NCI-H2196 treated with DMSO at 0.1 percent for 48 hours (cell line): ENCODE measurements around the gene WDR64.

ENCODE experiments used
- DNase-seq: peaks from one replicate; lab custom pipeline; 2025; ENCODE audit not compliant: unreplicated experiment; lab: John Stamatoyannopoulos, UW

WDR64 gene

GRCh38 chr1:241652012-241652411 lies at the start of gene WDR64:
WDR64 (plus strand) TSS chr1:241652281; CDS start chr1:241652485, 204 bp downstream.
- no peak for DNase-seq

DNA sequence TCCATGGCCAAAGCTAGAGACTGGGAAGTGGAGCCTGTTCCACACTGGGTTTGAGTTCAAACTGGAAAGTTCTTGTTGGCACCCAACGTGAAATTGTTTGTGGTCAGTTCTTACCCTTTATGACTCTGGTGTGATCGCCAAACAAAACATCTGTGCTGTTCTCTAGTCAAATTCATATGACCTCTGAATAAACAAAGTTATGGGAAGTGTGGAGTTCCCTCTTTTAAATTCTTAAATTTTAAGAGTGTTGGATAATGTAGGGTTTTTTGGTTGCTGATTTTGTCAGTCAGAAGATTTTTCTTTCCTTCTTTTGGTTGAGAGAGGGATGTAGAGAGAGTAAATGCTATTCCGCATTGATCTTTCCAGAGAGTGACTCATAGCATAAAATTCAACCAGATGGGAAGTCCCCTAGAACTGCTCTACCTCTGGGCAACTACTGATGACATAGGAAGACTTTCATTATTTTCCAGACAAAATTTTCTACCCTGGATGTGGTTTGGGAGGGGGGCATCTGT lies 48.3 kb upstream of the WDR64 start:
- DNase-seq = no peak

DNA sequence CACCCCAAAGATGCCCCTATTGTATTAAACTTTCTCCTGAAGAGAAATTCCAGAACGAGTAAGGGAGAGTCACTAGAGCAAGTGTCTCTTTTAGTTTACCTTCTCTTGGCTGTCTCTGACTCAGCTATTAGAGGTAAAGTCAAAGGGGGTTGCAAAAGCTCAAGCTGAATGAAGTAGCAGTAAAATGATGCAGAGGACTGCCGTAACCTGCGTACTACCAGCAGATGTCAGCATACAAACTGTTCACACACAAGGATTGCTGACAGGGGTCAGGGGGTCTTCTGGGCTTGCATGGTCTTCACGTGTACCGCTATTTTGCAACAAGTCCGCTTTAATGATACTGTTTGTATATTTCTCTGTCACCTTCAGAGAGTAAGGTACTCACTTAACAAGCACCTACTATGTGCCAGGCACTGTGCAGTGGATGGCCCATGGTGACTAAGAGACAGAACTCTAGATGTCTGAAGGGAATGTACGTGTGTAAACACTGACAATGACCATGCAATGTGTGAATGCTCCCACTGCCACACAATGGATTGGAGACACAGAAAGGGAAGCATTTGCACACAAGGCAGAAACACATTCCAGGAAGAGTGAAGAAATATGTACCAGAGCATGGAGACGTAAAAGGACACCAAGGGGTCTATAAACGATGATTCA lies 46.8 kb upstream of the WDR64 start:
- DNase-seq = no peak

GRCh38 chr1:241606544-241606943 lies 45.5 kb upstream of the WDR64 start:
- no peak for DNase-seq

- DNase-seq = no peak
Observed at GRCh38 chr1:241607497-241607896, 44.6 kb upstream of the WDR64 start.

DNA sequence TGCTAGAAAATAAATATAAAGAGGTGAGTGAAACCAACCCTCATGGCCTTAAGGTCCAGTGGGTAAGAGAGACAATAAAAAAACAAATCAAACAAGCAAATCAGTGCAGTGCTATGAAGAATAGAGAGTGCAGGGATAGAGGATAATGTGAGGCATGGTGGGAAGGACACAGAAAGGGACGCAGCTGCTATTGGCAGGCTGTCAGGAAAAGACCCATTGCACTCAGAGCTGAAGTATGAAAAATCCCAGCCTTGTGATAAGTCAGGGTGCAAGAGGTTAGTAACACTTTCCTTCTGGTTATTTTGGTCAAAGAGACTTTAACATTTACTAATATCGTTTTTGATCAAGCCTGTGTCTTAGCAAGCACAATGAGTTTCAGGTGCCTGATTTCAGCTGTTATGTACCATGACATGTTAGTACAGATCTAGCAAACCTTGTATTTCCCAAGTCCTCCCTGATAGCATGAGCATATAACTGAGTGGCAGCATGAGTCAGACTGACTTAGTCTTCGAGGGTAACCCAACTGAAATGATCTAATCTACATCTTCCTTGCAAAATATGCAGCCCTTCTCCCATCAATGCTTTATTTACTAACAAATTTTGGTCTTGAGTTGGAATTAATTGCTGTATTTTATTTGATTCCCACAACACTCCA lies 43.6 kb upstream of the WDR64 start:
- no peak for DNase-seq

- peak; percentile 29 for DNase-seq
Observed at GRCh38 chr1:241610056-241610815, 41.8 kb upstream of the WDR64 start.

DNA sequence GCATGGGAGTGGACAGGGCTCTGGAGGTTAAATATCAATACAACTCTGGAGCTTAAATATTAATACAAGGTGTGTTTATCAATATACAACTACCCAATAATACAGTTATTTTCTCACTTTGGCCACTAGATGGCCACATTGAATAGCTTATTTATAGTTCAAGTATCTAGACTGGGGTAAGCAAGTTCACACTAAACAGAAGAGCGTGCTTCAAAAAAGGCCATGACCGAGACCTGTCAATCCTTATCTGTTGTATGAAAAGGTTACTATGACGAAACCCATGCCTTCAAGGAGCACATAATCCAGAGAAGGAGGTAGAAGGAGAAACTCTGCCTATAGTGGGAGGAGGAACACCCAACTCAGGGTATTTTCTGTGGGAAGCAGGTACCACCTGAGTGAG lies 41.0 kb upstream of the WDR64 start:
- DNase-seq = no peak

DNA sequence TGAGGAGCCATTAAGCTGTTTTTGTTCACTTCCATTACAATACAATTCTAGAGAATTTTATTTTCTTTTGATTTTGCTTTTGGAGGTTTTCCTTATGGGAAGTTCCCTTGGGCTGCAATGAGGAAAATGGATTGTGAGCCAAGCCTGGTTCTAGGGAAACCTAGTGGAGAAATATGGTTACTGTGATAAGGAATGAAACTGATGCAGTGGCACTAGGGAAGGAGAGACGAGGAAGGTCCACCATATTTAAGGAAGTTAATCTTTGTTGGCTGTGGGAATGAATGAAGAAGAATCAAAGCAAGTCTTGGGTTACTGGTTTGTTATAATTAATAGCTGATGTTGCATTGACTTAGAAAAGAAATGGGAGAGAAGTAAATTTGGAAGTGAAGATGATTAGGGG lies 40.3 kb upstream of the WDR64 start:
- DNase-seq = no peak

DNA sequence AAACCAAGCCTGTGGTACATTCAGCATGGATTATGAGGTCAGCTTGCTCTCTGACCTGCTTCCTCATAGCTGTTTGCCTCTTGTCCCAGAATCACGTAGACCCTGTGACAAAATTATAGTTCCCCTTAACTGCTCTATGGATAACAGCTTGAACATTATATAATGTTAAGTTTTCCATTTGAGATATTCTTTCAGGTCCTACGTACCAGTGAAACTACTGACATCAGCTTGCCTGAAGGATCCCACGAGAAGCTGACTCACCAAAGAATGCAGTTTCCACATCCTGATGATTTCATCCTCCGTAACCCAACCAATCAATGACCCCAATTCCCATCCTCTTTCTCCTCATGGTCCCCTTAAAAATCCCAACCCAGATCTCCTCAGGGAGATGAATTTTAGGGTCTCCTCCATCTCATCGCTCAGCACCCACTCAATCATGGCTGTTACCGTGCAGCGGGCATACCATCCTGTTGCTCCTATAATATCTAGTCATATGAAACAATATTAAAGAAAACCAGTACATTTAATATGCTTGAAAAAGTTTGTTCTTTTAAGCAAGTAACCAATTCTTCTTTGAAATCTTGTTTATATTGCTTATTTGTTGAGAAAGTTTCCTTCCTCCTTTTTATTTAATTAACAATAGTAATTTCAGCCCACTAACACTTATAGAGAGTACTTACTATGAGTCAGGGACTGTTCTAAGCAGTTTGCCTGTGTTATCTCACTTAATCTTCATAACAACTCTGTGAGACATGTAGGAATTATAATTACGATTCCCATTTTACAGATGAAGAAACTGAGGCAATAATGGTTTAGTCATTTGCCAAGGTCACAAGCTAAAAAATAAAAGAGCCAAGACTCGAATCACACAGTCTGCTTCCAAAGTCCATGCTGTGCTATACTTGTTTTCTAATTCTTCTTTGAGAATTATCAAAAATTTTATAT lies 39.3 kb upstream of the WDR64 start:
- no peak for DNase-seq

GRCh38 chr1:241614144-241614543 lies 37.9 kb upstream of the WDR64 start:
- no peak for DNase-seq

DNA sequence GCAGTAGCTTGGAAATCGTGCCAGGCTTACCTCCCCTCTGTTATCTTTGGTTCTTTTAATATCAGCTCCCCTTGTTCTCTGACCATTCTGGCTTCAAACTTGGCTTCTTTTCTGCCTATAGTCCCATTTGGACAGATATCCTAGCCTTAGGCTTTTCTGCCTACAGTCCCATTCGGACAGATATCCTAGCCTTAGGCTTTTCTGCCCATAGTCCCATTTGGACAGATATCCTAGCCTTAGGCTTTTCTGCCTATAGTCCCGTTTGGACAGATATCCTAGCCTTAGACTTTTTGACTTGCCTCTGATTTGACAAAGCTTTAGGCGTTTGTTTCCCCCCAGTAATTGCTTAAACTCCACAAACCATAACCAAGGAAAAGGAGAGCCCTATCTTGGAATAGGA lies 37.5 kb upstream of the WDR64 start:
- no peak for DNase-seq

DNA sequence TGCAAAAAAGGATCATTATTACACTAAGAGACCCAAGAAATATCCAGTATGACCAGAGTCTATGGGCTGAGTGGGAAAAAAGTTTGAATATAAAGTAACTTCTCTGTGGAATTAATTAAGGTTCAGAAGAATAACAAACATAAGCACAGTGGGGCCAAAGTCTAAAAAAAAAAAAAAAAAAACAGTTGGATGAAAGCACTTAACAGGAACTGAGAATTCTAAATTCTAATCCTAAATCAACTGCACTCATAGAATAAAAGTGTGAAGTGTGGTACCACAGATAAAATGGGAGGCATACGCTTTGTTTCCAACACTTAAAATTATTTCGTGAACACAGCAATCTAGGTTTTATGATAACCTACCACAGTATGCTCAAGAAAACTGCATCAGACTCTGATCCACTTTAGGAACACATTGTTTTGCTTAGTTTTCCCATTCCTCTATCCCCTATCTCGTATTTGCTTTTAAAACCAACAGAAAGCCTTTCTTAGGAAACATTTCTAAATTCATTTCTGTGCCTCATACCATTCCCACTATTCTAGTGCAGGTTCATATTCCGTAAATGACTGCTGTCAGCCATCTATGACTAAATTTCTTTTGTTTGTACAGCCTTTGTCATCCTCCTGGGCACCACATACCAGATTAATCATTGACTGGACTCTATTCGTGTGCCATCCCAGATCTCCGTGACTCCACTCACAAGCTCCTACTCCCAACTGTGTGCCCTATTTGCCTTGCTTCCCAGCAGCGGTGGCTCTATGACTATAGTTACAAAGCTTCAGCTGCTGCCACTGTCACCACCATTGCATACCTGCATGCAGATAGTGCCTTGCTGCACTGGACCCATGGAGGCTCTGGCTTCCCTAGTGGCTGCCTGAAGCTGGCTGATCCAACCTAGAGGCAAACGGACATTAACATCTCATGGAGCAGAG lies 36.8 kb upstream of the WDR64 start:
- no peak for DNase-seq

- no peak for DNase-seq
Observed at GRCh38 chr1:241617426-241617825, 34.7 kb upstream of the WDR64 start.

DNA sequence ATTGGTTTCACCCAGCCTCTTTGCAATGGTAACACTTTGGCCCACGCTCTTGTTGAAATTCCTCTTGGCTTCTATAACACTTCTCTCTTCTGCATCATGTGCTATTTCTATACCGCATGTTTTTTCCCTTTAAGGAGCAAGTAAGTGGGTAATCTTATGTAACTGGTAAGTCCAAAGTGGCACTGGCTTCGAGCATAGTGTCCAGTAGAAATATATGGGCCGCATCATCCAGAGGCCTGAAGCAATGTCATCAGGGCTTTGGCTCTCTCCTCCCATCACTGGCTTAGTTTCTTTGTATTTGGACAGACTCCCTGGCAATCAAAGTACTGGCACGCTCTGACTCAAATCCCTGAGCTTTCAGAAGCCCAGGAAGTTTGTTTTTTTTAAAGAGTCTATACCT lies 29.4 kb upstream of the WDR64 start:
- no peak for DNase-seq

DNA sequence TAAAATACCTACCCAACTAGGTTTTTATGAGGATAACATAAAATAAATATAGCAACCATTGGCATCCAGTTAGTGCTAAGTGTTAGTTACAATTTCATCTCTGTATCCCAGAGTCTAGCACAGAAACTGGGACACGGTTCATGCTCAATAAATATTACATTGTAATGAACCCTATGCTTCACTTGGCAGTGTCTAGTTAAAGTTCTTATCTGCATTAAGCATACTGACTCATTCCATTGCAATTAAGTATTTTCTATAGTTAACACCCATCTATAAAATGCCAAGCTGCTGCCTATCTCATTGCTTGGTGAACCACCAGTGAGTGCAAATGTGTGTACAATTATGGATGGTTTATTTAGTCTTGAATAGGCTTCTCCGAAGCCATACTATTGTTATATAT lies 27.1 kb upstream of the WDR64 start:
- no peak for DNase-seq

- peak; percentile 2 for DNase-seq
Observed at GRCh38 chr1:241627453-241628259, 24.4 kb upstream of the WDR64 start.

DNA sequence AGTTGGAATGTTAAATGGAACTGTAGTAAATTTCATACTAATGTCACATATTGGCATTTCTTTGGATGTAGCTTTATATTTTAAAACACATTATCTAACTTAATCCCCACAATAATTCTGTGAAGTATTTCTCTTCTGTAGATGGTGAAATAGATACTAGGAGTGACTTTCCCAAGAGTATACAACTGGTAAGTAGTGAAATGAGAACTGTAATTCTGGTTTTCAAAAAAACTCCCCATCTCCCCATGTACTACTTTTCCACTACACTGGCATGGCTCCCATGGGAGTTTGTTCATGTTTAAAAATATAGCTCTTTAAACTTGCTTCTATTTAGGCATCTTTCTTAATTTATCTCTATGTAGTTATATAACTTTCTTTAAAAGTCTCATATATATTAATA lies 22.1 kb upstream of the WDR64 start:
- DNase-seq = no peak

DNA sequence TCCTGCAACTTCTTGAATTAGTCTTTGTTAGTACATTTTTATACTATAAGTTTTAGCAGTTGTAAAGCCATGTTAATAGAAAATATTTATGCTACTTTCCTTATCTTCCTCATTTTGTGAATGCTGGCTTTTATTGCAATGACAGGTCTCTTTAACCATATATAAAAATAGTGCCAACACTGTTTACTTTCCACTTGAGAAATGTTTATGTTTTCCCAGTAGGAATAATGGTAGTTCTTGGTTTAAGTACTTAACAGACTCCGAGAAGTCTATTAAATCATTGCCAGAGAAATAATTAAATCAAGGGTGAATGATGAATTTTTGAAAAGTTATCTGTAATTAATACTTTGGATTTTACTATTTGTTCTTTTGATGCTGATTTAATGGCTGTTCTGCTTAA lies 21.6 kb upstream of the WDR64 start:
- DNase-seq = no peak
